ENCODE measurements around the gene SEC11C.
"Not testable (repeated sequence)": the region's sequence is repeated elsewhere in the genome, so short reads cannot be mapped to it uniquely, and the experiment has no call there.

- not testable (repeated sequence) for TF ChIP-seq MEF2D (tag; conservative IDR thresholded peaks at IDR 0.05; ENCODE audit: low read depth); RFX5 (IDR thresholded peaks at IDR 0.05; ENCODE audit: low read depth, low read length); ZBTB1 (CRISPR knock-in tag; IDR thresholded peaks at IDR 0.05; ENCODE audit: borderline replicate concordance, low read depth); MLLT1 (IDR thresholded peaks at IDR 0.05); MXI1 (IDR thresholded peaks at IDR 0.05; ENCODE audit: low read depth, low read length); TEAD2 (tag; IDR thresholded peaks at IDR 0.05); SP2 (IDR thresholded peaks at IDR 0.05; ENCODE audit: extremely low read depth, low read depth, low read length, poor library complexity, severe bottlenecking); POLR2AphosphoS5 (IDR thresholded peaks at IDR 0.05; ENCODE audit: control insufficient read depth, insufficient read depth, low read depth, low read length); ZNF407 (IDR thresholded peaks at IDR 0.05; ENCODE audit: low read depth); ESRRA (IDR thresholded peaks at IDR 0.05; ENCODE audit: borderline replicate concordance, low read depth); CTCF (IDR thresholded peaks at IDR 0.05 in 2 of 3, conservative IDR thresholded peaks at IDR 0.05 in 1 of 3; ENCODE audit: insufficient read depth in 2 of 3, low read depth in 1 of 3, low read length in 3 of 3)
Measured at GRCh38 chr18:59142800-59143416, 3.2 kb downstream of the SEC11C start.
